NB4 (cell line): ENCODE results near the gene ADK.

Experiments used
- POLR2A ChIP-seq: IDR thresholded peaks from 2 replicates; pipeline ENCODE4 v1.6.1; 2011; ENCODE audit warnings: mild to moderate bottlenecking; ENCODE audit not compliant: insufficient read length; ENCODE audit errors: extremely low read depth
- TF ChIP-seq, protein P1 (sequence below): IDR thresholded peaks from one replicate; pipeline ENCODE4 v1.5.1; 2012; ENCODE audit warnings: low read depth, low read length

DNA sequence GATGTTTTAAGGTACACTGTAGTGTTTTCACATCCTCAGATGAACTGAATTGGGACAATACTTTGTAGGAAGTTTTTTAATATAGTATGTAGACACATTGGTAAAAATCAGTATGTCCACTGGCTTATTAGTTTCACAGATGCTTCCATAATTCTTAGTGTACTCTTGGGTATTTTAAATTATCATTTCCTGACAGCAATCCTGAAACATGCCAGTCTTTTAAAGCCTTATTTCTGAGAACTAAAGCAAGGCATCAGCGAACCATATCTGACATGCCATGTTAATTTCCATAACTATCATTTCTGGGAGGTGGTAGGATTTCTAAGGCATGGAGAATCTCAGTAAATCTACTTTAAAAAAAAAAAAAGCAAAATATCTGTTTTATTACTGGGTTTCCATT, 266.4 kb downstream of the ADK start:
- TF ChIP-seq, protein P1, sequence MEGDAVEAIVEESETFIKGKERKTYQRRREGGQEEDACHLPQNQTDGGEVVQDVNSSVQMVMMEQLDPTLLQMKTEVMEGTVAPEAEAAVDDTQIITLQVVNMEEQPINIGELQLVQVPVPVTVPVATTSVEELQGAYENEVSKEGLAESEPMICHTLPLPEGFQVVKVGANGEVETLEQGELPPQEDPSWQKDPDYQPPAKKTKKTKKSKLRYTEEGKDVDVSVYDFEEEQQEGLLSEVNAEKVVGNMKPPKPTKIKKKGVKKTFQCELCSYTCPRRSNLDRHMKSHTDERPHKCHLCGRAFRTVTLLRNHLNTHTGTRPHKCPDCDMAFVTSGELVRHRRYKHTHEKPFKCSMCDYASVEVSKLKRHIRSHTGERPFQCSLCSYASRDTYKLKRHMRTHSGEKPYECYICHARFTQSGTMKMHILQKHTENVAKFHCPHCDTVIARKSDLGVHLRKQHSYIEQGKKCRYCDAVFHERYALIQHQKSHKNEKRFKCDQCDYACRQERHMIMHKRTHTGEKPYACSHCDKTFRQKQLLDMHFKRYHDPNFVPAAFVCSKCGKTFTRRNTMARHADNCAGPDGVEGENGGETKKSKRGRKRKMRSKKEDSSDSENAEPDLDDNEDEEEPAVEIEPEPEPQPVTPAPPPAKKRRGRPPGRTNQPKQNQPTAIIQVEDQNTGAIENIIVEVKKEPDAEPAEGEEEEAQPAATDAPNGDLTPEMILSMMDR = no peak
- no peak for TF ChIP-seq POLR2A
